Measurements from ENCODE around the gene CRYBA2. TPM values are rescaled to one million over a fixed set of nuclear protein-coding genes. Genes with fewer than 3 reads are reported as not detected.

Gene CRYBA2
- total RNA-seq, 1 donor from 2014 or later, result 77.3 TPM

GRCh38 chr2:218997731-218998130 lies 4.5 kb upstream of the CRYBA2 start:
- Mint-ChIP-seq H3K4me1 (ENCODE audit: unreplicated experiment) (peaks cover 5% of the 10 kb centered on the region), H3K4me3 (peak overlapping the region; percentile 4), H3K27me3 (peaks cover 85% of the 10 kb centered on the region)

GRCh38 chr2:218996937-218997336 lies 3.7 kb upstream of the CRYBA2 start:
- Mint-ChIP-seq H3K27ac (peak overlapping the region; percentile 82), H3K4me3 (peak overlapping the region; percentile 55)

More at GRCh38 chr2:218997731-218998130, 4.5 kb upstream of the CRYBA2 start:
- Mint-ChIP-seq H3K27ac (peak overlapping the region; percentile 46), H3K36me3 (no peaks in the 10 kb centered on the region), H3K9me3 (no peaks in the 10 kb centered on the region)
- TF ChIP-seq CTCF (conservative IDR thresholded peaks at IDR 0.05), result no peak
- DNase-seq (ENCODE audit: extremely low spot score, unreplicated experiment), result no peak

GRCh38 chr2:218995972-218996711 lies 2.9 kb upstream of the CRYBA2 start:
- peak; percentile 89 for DNase-seq (ENCODE audit: extremely low spot score, unreplicated experiment)
- no peaks in the 10 kb centered on the region for H3K9me3 Mint-ChIP-seq
- H3K4me3 Mint-ChIP-seq, result peak overlapping the region; percentile 79
- TF ChIP-seq CTCF (conservative IDR thresholded peaks at IDR 0.05), result peak; percentile 93
- H3K4me1 Mint-ChIP-seq (ENCODE audit: unreplicated experiment), result peaks cover 5% of the 10 kb centered on the region
- no peak overlapping the region for H3K27ac Mint-ChIP-seq
- H3K36me3 Mint-ChIP-seq, result no peaks in the 10 kb centered on the region
- H3K27me3 Mint-ChIP-seq, result peaks cover 89% of the 10 kb centered on the region

More at GRCh38 chr2:218996937-218997336, 3.7 kb upstream of the CRYBA2 start:
- H3K9me3 Mint-ChIP-seq, result no peaks in the 10 kb centered on the region
- no peak for DNase-seq (ENCODE audit: extremely low spot score, unreplicated experiment)
- peaks cover 5% of the 10 kb centered on the region for H3K4me1 Mint-ChIP-seq (ENCODE audit: unreplicated experiment)
- no peak for TF ChIP-seq CTCF (conservative IDR thresholded peaks at IDR 0.05)
- H3K27me3 Mint-ChIP-seq, result peaks cover 86% of the 10 kb centered on the region
- no peaks in the 10 kb centered on the region for H3K36me3 Mint-ChIP-seq

- peak overlapping the region; percentile 79 for H3K4me3 Mint-ChIP-seq
- DNase-seq (ENCODE audit: extremely low spot score, unreplicated experiment), result no peak
- no peak for TF ChIP-seq CTCF (conservative IDR thresholded peaks at IDR 0.05)
- H3K27ac Mint-ChIP-seq, result no peak overlapping the region
- H3K27me3 Mint-ChIP-seq, result peaks cover 89% of the 10 kb centered on the region
- peaks cover 5% of the 10 kb centered on the region for H3K4me1 Mint-ChIP-seq (ENCODE audit: unreplicated experiment)
- H3K9me3 Mint-ChIP-seq, result no peaks in the 10 kb centered on the region
- H3K36me3 Mint-ChIP-seq, result no peaks in the 10 kb centered on the region
Measured at GRCh38 chr2:218995561-218995960, 2.3 kb upstream of the CRYBA2 start.

GRCh38 chr2:218992703-218993344 lies 398 bp downstream of the CRYBA2 start:
- TF ChIP-seq CTCF (conservative IDR thresholded peaks at IDR 0.05), result no peak
- no peak overlapping the region for H3K4me3 Mint-ChIP-seq
- H3K27ac Mint-ChIP-seq, result no peak overlapping the region
- DNase-seq (ENCODE audit: extremely low spot score, unreplicated experiment), result no peak
- H3K36me3 Mint-ChIP-seq, result no peaks in the 10 kb centered on the region
- no peaks in the 10 kb centered on the region for H3K4me1 Mint-ChIP-seq (ENCODE audit: unreplicated experiment)
- H3K27me3 Mint-ChIP-seq, result peaks cover 91% of the 10 kb centered on the region
- no peaks in the 10 kb centered on the region for H3K9me3 Mint-ChIP-seq

Data from type B pancreatic cell (in vitro differentiated cells).